ENCODE results near the gene NINJ2. TPM values are rescaled to one million over a fixed set of nuclear protein-coding genes. Genes with fewer than 3 reads are reported as not detected.

Gene NINJ2
- total RNA-seq, 1 donor from 2014 or later: 0.76 TPM

DNA sequence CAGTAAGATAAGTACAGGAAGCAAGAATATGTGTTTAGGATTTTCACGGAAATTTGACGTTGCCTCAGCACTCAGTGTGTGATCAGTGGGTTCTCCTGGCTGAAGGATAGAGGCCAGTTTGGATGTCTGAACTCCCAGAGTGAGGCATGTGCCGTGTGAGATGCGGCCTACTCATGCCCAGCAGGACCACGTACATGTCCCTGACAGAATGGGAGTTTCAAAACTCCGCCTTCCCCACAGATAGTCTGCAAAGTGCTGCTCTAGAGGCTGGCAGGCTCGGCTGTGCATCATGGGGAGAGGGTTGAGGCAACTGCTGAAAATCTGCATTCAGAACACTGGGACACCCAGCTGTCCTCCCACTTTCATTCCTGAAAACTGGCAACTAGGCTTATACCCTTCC is 58.3 kb downstream of the NINJ2 start:
- Mint-ChIP-seq H3K4me3 (ENCODE audit: unreplicated experiment) (no peak overlapping the region), H3K27ac (ENCODE audit: unreplicated experiment) (no peak overlapping the region), H3K27me3 (ENCODE audit: unreplicated experiment) (peaks cover 2% of the 10 kb centered on the region), H3K4me1 (ENCODE audit: low read depth, unreplicated experiment) (peaks cover 2% of the 10 kb centered on the region), H3K36me3 (ENCODE audit: unreplicated experiment) (no peaks in the 10 kb centered on the region), H3K9me3 (ENCODE audit: unreplicated experiment) (peaks cover 7% of the 10 kb centered on the region)
- TF ChIP-seq CTCF (IDR thresholded peaks at IDR 0.05; ENCODE audit: partially characterized antibody, unreplicated experiment): no peak
- DNase-seq: no peak

DNA sequence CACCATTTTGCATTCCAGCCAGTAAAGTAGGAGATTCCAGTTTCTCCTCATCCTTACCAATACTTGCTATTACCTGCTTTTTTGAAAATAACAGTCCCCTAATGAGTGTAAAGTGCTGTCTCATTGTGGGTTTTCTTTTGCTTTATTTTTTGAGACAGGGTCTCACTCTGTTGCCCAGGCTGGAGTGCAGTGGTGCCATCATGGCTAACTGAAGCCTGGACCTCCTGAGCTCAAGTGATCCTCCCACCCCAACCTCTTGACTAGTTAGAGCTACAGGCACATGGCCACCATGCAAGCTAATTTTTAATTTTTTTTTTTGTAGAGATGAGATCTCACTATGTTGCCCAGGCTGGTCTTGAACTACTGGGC is 60.6 kb downstream of the NINJ2 start:
- Mint-ChIP-seq H3K9me3 (ENCODE audit: unreplicated experiment) (peaks cover 5% of the 10 kb centered on the region), H3K27ac (ENCODE audit: unreplicated experiment) (no peak overlapping the region), H3K4me1 (ENCODE audit: low read depth, unreplicated experiment) (no peaks in the 10 kb centered on the region), H3K36me3 (ENCODE audit: unreplicated experiment) (no peaks in the 10 kb centered on the region), H3K4me3 (ENCODE audit: unreplicated experiment) (no peak overlapping the region), H3K27me3 (ENCODE audit: unreplicated experiment) (peaks cover 2% of the 10 kb centered on the region)
- no peak for TF ChIP-seq CTCF (IDR thresholded peaks at IDR 0.05; ENCODE audit: partially characterized antibody, unreplicated experiment)
- no peak for DNase-seq

DNA sequence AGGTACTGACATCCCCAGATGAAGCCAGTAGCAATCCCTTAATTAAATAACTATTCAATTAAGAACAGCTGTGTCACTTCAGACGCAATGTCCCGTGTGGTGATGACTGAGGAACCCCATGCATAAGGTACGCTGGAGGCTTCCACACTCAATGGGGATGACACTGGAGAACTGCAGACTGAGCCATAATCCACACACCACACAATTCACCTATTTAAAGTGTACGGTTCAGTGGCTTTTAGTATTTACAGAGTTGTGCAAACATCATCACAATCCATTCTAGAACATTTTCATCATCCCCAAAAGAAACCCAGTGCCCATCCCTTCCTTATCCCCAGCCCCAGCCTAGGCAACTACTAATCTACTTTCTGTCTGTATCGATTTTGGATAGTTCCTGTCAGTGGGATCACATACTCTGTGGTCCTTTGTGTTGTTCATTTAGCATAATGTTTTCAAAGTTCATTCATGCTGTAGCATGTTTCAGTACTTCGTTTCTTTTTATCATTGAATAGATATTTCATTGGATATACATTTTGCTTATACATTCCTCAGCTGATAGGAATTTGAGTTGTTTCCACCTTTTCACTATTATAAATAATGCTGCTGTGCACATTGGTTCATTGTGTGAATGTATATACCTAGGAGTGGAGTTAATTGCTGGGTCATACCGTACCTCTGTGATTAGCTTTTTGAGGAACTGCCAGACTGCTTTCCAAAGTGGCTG is 61.1 kb downstream of the NINJ2 start:
- H3K4me1 Mint-ChIP-seq (ENCODE audit: low read depth, unreplicated experiment): no peaks in the 10 kb centered on the region
- peaks cover 2% of the 10 kb centered on the region for H3K27me3 Mint-ChIP-seq (ENCODE audit: unreplicated experiment)
- no peak for TF ChIP-seq CTCF (IDR thresholded peaks at IDR 0.05; ENCODE audit: partially characterized antibody, unreplicated experiment)
- no peak for DNase-seq
- H3K4me3 Mint-ChIP-seq (ENCODE audit: unreplicated experiment): no peak overlapping the region
- H3K9me3 Mint-ChIP-seq (ENCODE audit: unreplicated experiment): peaks cover 5% of the 10 kb centered on the region
- H3K36me3 Mint-ChIP-seq (ENCODE audit: unreplicated experiment): no peaks in the 10 kb centered on the region
- no peak overlapping the region for H3K27ac Mint-ChIP-seq (ENCODE audit: unreplicated experiment)

DNA sequence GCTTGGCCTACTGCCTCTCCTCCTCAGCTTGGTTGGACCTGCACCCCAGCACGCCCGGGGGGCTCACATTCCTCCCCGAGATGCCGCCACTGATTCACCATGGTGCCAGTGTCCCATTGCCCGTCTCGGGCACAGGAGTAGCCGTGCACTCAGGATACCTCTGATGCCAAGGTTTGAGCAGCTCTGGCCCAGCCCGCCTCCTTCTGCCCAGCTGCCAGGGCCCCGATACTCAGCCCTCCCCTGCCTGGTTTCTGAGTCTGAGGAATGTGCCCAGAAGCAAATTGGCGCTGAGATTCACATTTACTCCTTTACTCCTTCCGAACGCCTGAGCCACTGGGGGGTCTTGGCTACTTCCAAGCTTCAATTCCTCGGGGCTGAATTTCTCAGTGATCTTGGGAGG is 63.5 kb downstream of the NINJ2 start:
- Mint-ChIP-seq H3K4me1 (ENCODE audit: low read depth, unreplicated experiment) (no peaks in the 10 kb centered on the region), H3K36me3 (ENCODE audit: unreplicated experiment) (no peaks in the 10 kb centered on the region), H3K4me3 (ENCODE audit: unreplicated experiment) (no peak overlapping the region), H3K9me3 (ENCODE audit: unreplicated experiment) (peaks cover 4% of the 10 kb centered on the region), H3K27ac (ENCODE audit: unreplicated experiment) (no peak overlapping the region), H3K27me3 (ENCODE audit: unreplicated experiment) (peaks cover 2% of the 10 kb centered on the region)
- TF ChIP-seq CTCF (IDR thresholded peaks at IDR 0.05; ENCODE audit: partially characterized antibody, unreplicated experiment): no peak
- no peak for DNase-seq

GRCh38 chr12:597926-598568 is 65.2 kb downstream of the NINJ2 start:
- no peaks in the 10 kb centered on the region for H3K27me3 Mint-ChIP-seq (ENCODE audit: unreplicated experiment)

More at GRCh38 chr12:597926-598568, 65.2 kb downstream of the NINJ2 start:
- peaks cover 6% of the 10 kb centered on the region for H3K4me1 Mint-ChIP-seq (ENCODE audit: low read depth, unreplicated experiment)
- peaks cover 2% of the 10 kb centered on the region for H3K9me3 Mint-ChIP-seq (ENCODE audit: unreplicated experiment)
- H3K36me3 Mint-ChIP-seq (ENCODE audit: unreplicated experiment): no peaks in the 10 kb centered on the region
- H3K4me3 Mint-ChIP-seq (ENCODE audit: unreplicated experiment): no peak overlapping the region
- no peak for TF ChIP-seq CTCF (IDR thresholded peaks at IDR 0.05; ENCODE audit: partially characterized antibody, unreplicated experiment)
- DNase-seq: no peak
- H3K27ac Mint-ChIP-seq (ENCODE audit: unreplicated experiment): no peak overlapping the region
